ENCODE results near the gene COLQ.

DNA sequence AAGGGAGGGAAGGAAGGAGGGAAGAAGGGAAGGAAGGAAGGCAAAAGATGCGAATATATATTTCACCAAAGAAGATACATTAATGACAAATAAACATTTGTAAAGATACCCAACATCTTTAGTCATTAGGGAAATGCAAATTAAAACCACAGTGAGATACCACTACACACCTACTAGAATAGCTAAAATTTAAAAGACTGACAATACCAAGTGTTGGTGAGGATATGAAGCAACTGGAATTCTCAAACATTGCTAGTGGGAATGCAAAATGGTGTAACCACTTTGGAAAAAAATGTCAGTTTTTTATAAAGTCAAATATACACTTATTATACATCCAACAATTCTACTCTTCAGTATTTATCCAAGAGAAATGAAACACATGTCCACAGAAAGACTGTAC, 4.3 kb upstream of the COLQ start:
- no peak for TF ChIP-seq POLR2AphosphoS5 (IDR thresholded peaks at IDR 0.05; ENCODE audit: borderline replicate concordance, low read depth, low read length)
- TF ChIP-seq EZH2 (IDR thresholded peaks at IDR 0.05) = no peak
